HG03097 (cell line): ENCODE measurements around the gene SLC12A1.
"Not testable (repeated sequence)": the region's sequence is repeated elsewhere in the genome, so short reads cannot be mapped to it uniquely, and the experiment has no call there.

Source experiments
- ATAC-seq: cut with Tn5 transposase; IDR thresholded peaks from one replicate; pipeline ENCODE4 v1.9.1; 2021; ENCODE audit not compliant: unreplicated experiment, low FRiP score

SLC12A1 gene

DNA sequence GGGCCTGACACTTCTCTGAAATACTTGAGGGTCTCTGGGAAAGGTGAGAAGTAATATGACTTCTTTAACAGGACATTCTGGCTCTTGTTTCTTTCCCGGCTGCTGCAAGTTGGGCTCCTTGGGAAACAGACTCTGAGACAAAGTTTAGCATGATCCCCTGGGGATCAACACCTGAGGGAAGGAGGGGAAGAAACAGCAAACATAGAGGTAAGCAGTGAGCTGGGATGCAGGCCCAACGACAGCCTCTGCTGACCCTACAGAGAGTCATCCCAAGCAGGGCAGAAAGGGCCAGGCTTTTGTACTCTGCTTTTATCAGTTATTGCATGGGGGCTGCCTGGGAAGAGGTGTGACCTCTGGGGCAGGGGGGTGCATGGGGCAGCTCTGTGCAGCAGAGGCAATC, 98.3 kb downstream of the SLC12A1 start:
- no peak for ATAC-seq

DNA sequence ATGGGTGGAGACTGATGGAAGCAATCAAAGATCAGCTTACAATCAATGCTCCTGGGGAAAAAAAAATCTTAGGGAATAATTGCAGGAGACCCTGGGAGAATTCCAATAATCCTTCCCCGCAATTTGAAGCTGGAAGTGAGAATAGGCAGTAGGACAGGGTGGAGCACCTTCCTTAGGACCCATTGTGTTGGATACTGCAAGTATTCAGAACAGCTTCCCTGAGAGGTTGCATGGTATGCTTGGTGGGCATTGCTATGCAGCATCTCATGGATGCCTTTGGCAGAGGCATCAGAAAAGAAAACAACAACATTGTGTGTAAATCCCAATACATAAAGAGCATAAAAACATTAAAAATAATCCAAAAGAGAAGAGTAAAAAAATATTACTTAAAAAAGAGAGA, 100.5 kb downstream of the SLC12A1 start:
- no peak for ATAC-seq

DNA sequence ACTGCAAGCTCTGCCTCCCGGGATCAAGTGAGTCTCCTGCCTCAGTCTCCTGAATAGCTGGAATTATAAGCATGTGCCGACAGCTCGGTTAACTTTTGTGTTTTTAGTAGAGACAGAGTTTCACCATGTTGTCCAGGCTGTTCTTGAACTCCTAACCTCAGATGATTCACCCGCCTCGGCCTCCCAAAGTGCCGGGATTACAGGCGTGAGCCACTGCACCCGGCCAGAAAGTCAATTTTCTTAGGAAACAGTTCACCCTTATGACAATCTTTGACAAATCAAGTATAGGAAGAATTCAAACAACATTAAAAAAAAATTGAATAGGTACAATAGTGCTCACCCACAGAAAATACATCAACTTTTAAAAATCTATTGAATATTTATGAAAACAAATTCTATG, 101.5 kb downstream of the SLC12A1 start:
- no peak for ATAC-seq

DNA sequence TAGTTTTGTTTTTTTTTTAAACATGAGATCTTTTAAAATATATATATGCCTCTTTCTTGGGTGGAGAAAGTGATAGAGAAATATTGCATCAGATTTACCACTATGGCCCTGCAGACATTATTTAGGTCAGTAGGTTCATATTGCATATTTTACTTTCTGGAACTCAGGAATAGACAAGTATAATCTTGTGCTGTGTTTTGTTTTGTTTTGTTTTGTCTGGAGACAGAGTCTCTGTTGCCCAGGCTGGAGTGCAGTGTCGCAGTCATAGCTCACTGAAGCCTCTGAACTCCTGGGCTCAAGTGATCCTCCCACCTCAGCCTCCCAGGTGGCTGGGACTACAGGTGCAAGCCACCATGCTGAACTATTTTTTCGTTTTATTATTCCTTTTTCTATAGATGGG, 103.6 kb downstream of the SLC12A1 start:
- ATAC-seq = no peak

DNA sequence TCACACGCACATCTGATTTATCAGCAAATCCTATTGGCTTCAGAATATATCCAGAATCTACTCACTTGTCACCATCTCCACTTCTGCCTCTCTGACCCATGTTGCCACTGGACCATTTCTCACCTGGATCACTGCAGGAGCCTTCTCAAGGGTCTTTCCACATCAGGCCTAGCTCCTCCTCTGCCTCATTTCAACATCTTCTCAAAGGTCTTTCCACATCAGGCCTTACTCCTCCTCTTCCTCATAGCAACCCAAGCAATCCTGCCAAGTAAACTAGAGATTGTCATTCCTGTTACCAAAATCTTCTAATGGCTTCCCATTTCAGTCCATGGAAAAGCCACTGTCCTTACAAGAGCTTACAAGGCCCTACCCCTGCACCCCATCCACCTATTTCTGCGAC, 107.1 kb downstream of the SLC12A1 start:
- ATAC-seq = no peak

DNA sequence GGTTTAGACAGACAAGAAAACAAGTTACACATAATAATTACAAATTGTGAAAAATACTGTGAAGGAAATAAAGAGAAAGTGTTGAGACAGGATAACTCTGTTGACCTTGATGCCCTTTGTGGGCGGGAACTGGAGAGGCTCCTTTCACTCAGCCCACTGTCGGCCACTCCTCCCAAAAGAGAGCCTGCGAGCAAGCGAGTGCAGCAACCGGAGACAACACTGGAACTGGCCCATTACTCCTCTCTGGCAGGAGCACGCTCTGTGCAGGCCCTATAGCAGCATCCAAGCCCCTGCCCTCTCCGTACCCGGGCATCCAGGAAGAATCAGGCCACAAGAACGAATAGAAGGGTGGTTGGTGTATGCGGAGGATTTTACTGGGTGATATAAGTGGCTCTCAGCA, 108.9 kb downstream of the SLC12A1 start:
- ATAC-seq = no peak

DNA sequence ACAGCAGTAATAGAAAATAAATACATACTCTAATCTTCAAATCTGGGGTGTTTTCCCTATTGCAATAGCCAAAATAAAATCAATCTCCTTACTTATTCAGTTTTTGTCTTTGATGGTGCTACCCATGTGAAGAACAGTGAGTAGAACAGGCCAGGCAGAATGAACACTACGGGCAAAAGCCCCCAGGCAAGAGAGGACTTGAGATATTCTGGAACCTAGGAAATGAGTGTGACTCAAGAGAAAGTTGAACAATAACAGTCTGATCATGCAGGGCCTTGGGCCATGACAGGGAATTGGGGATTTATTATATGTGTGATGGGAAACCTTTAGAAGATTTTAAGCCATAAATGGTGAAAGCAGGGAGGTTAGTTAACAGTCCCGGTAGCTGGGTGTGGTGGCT, 111.1 kb downstream of the SLC12A1 start:
- ATAC-seq = no peak

DNA sequence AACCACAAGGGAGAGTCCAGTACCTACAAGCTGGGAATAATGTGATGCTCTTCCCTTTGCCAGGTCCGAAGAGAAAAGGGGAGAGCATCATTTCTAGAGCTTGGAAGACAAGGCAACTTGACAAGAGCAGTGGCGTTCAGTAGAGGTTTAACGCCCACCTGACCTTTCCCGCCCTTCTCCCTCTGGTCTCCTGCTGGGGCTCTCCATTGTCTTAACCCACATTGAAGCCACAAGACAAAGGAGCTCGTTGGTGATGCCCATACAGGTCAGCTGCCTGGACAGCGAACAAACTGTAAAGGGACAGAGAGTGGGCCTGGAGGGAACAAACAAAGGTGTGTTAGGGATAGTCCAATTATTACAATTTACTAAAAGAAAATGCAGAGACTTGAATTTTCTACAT, 112.0 kb downstream of the SLC12A1 start:
- no peak for ATAC-seq

DNA sequence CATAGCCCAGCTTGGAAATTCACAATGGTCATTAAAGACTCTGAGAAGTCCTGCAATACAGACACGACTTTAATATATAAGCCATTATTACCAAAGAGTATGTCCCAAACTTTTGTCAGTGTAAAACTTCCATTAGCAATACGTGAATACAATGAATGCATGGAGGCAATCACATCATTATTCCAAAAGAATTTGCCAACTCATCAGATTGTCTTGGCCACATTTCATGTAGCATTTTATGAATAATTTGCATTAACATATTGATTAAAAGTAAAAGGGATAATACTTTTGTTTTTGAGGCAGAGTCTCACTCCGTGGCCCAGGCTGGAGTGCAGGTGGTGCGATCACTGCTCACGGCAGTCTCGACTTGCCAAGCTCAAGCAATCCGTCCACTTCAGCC, 117.2 kb downstream of the SLC12A1 start:
- ATAC-seq = no peak

DNA sequence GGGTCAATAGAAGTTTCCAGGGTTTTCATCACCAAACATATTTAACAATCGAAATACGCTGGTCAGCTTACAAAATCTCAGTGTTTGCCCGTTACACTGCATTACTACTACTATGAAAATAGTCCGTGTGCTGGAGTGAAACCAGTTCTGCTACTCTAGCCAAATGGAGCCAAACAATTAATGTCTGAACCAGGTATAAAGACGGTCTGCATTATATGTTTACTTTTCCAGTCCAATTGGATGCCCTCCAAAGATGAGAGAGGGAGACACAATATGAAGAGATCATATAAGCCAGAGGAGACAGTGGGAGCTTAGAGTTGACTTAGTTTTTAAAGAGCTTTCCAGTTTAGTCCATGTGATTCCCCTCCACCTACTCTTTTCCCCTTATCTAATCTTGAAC, 118.8 kb downstream of the SLC12A1 start:
- no peak for ATAC-seq

DNA sequence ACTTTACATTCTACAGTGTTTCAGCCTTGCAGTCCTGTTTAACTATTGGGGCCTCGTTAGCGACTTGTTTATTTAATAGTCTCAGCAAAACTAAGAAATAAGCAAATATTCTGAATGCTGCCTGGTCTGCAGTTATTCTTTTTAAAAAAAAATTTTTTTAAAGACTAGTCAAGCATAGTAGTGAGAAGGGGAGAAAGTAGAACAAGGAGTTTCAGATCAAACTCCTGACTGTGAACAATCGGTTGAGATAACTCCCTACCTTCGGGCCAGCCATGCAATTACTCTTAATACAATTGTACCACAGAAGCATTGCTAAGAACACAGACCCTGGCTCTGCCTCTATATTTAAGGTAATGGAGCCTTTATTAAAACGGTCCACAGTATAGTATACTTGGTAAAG, 119.3 kb downstream of the SLC12A1 start:
- no peak for ATAC-seq

DNA sequence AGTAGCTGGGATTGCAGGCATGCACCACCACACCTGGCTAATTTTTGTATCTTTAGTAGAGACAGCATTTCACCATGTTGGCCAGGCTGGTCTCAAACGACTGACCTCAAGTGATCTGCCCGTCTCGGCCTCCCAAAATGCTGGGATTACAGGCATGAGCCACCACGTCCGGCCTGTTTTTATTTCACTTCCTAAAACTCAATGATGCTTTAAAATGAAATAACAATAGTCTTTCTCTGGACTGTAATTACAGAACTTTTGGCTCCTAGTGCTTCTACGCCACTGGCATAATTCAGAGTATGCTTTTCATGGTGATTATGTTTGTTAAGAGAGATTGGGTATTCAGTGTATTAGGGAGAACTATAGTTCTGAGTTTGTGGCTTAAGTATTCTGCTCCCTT, 120.1 kb downstream of the SLC12A1 start:
- ATAC-seq = not testable (repeated sequence)

DNA sequence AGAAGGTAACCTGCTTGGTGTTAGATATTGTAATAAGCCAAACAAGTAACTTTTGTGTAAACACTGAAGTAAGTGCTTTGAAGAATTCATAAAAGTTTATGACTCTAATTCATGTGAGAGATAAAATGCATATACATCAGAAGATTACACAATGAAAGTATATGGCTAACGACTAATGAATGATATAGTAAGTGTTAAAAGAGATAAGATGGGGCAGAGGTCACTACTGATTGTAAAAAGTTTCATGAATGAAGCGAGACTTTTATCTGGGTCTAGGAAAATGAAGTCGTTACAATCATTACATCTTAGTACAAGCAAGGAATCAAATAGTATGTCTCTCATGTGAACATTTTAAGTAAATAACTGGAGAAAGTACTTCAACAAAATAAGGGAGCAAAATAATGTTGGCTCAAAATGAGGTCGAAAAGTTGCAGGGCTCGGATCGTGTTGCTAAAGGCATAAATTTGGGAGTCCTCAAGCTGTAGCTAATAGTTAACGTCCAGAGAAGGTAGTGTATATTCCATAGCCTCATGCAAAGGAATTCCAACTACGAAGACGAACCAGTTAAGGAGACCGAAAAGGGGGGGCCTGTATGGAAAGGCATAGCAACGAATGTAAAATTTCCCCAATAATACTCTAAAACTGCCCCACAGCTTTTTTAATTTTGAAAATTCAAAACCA, 124.1 kb downstream of the SLC12A1 start:
- no peak for ATAC-seq

DNA sequence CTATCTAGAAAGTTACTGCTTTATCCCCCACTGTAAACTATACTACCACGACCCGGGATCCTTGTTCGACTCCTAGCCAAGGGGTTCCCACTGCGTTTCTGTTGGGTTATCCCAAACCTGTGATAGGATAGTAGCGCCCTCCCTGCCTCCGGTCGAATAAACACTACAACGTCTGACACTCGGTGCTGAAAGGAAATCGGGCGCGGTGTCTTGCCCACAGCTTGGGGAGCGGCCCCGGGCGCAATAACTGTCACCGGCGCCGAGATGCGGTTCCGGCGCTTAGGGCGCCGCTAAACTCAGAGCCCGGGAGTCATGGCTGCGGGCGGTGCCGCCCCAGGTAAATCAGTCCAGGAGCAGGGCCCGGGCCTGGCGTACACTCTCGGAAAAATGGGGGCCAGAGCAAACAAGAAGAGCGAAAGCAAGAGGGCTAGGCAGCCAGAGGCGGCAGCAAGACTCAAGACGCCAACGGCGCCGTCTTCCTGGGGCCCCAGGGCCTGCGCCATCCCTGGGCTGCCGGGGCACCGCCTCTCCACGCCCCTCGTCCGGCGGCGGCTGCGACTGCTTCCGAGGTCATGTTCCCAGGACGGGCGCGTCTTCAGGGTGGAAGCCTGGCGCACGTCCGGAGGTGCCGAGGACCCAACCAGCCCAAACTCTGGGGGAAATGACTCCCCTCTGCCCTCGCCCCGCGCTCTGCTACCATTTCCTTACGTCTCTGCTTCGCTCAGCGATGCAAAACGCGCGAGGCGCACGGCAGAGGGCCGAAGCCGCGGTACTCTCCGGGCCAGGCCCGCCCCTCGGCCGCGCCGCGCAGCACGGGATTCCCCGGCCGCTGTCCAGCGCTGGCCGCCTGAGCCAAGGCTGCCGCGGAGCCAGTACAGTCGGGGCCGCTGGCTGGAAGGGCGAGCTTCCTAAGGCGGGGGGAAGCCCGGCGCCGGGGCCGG, 125.0 kb downstream of the SLC12A1 start, which contains the start of gene DUT:
Gene DUT (plus strand): TSS at position 575 of the 941 bp plus-strand sequence. CDS start 87 bp downstream, at position 662.
- ATAC-seq = peak; percentile 82

DNA sequence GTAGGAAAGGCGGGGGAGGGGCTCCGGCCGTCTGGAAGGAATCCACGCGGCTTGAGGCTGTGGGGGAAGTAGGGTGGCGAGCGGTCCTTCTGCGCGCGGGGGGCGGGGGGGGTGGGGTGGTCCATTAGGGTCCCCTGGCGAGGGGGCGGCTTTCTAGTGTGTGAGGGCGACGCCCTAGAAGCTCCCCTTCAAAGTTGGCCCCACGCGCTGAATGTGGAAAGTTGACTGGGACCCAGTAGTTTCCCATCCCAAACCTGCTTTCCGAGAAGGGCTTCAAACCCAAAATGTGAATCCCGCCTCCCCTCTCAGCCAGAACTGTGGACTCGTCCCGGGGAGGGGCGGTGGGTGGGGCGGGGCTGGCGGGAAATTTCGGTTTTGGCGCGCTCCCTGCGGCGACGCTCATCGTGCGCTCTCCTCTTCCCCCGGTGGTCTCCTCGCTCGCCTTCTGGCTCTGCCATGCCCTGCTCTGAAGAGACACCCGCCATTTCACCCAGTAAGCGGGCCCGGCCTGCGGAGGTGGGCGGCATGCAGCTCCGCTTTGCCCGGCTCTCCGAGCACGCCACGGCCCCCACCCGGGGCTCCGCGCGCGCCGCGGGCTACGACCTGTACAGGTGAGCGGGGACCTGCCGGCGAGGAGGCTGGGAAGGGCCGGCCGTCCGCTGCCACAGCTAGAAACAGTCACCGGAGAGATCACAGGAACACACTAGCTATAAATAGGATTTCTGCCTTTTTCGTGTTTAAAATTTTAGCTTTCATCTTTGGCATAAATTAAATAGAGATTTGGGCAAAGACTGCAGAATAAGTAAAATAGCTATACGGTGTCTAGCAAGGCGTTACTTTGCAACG, 125.9 kb downstream of the SLC12A1 start:
- peak; percentile 30 for ATAC-seq

DNA sequence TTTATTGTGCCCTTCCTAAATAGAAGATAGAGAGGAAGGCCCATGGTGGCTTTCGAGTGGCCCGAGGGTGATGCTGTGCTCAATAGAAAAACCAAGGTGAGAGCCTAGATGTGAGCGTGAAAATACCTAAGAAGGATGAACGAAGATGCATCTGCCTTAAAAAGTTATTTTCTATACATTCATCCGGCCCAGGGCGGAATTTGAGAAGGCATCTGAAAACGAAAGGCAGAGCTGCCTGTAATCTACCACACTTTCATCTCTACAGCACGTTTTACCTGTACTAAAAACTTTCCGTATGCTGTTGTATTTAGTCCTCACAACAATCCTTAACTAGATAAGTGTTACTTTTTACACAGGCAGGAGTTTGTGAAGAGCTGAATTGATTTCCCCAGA, 126.5 kb downstream of the SLC12A1 start:
- ATAC-seq = no peak

DNA sequence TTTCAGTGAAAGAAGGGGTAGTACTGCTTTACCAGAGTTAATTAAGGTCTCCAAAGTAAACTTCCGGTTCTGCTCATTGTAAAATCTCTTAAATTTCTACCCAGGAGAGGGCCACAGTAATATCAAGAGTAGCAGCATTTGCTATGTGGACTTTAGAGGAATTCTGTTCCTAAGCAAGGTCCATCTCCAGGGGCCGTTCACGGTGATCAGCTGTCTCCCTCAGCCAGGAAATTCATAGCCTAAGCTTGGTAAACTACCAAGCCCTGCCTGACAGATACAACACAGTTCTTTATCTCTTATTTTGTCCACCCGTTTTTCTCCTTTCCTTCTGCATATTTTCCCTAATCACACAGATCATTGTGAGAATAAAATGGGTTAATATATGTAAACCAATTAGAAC, 127.4 kb downstream of the SLC12A1 start:
- ATAC-seq = no peak

DNA sequence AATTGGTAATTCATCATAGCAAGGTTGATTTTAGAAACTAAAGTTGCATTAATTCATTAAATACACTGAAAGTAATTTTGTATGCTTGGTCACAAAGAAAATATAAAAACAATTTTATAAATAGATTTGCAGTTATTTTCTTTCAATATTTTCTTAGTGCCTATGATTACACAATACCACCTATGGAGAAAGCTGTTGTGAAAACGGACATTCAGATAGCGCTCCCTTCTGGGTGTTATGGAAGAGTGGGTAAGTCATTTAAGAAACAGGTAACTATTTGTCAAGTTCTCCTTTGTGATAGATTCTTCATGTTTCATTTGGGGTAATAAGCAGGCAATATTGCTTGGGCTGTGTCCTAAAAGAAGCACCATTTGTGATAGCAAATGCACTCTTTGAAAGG, 128.2 kb downstream of the SLC12A1 start:
- no peak for ATAC-seq

DNA sequence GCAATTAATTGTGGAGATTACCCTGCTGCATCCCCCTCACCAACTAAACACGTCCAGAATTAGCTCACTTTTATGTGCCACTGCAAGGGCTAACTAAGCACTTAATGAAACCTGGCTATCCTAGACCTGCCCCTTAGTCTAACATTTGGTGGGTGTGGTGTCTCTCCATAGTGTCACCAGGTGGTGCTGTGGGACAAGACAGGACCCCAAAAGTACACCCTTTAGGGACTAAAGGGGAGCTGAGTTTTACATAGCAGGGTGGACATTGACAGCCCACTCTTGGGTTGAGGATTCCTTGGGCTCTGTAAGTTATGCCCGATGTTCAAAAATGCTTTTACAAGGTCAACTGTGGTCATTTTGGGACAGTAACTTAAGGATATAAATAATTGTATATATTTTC, 130.8 kb downstream of the SLC12A1 start:
- no peak for ATAC-seq

DNA sequence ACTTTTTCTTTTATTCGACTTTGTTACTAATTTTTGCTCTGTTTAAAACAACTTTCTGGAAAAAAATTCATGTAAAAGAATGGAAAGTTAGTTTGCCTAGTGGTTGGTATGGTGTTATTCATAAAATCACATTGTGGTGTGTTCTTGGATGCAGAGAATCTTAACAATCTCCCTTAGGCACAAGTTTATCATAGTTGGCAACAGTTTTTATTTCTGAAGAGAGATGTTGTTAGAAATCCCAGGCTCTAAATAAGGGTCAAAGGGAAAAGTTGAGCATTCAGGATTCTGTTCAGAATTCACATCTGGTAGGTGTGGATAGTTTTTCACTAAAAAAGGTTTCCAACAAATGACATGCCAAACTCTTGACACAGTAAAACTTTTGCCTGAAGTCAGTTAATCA, 131.5 kb downstream of the SLC12A1 start:
- no peak for ATAC-seq

DNA sequence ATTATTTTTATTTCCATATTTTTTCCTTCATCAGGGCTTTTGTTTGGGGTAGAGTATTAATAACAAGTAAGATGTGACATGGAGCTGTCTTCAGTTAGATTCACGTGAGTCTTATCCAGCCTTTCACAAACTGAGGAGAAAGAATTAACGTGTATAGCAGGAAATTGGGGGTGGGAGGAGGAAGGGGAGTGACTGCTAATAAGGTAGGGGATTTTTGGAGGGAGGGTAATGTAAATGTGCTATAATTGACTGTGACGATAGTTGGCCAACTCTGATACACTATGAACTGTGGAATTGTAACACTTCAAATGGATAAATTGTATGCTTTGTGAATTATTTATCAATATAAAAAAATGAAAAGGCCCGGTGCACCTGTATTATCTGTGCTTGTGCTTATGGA, 134.0 kb downstream of the SLC12A1 start:
- no peak for ATAC-seq
